Neural progenitor cell (in vitro differentiated cells): ENCODE results near the gene KLC1.

ENCODE experiments used
- CTCF ChIP-seq: fragments of 200-600 bp; sonication (generic); IDR thresholded peaks from 2 replicates; pipeline ENCODE4 v1.5.1; 2017; ENCODE audit warnings: antibody characterized with exemption, mild to moderate bottlenecking
- EZH2 ChIP-seq: fragments of 200-600 bp; sonication (generic); IDR thresholded peaks from 2 replicates; pipeline ENCODE4 v1.6.1; 2017; ENCODE audit warnings: antibody characterized with exemption, mild to moderate bottlenecking, moderate library complexity

- no peak for TF ChIP-seq CTCF
- TF ChIP-seq EZH2 = no peak
These were observed 73.1 kb downstream of the KLC1 start for GRCh38 chr14:103702095-103702494.
